ENCODE results near the gene CLK2. TPM values are rescaled to one million over a fixed set of nuclear protein-coding genes. Genes with fewer than 3 reads are reported as not detected.
A peak's percentile ranks its signal among the peaks of the same experiment; 100 is the strongest.
"Not testable (repeated sequence)": the region's sequence is repeated elsewhere in the genome, so short reads cannot be mapped to it uniquely, and the experiment has no call there.

The CLK2 gene
- polyA plus RNA-seq, 2 donors: 29.2 to 55.3 TPM

- H3K27ac ChIP-seq (ENCODE audit: low read depth in 2 of 2, low read length in 1 of 2); H3K9me3 ChIP-seq (ENCODE audit: control insufficient read depth in 2 of 2, insufficient read depth in 1 of 2, low read depth in 1 of 2, low read length in 1 of 2); H3K4me1 ChIP-seq (ENCODE audit: control insufficient read depth in 2 of 2, insufficient read depth in 2 of 2, low read length in 1 of 2); H3K27me3 ChIP-seq (ENCODE audit: control insufficient read depth in 1 of 2, insufficient read depth in 2 of 2, low read length in 2 of 2); H3K4me3 ChIP-seq (ENCODE audit: low read depth in 1 of 2, low read length in 2 of 2): not testable (repeated sequence)
- H3K36me3 ChIP-seq (ENCODE audit: control insufficient read depth in 2 of 2, insufficient read depth in 2 of 2, low read length in 1 of 2): peaks cover 6 to 17% of the 10 kb centered on the region in 2 donors
- 78 to 85% methylated on average over 5 to 8 of the region's 9 CpGs for WGBS, 2 donors
Observed at GRCh38 chr1:155235375-155235774, 37.9 kb downstream of the CLK2 start.

- peaks cover 6 to 17% of the 10 kb centered on the region in 2 donors for H3K36me3 ChIP-seq (ENCODE audit: control insufficient read depth in 2 of 2, insufficient read depth in 2 of 2, low read length in 1 of 2)
- H3K4me3 ChIP-seq (ENCODE audit: low read depth in 1 of 2, low read length in 2 of 2); H3K4me1 ChIP-seq (ENCODE audit: control insufficient read depth in 2 of 2, insufficient read depth in 2 of 2, low read length in 1 of 2); H3K27me3 ChIP-seq (ENCODE audit: control insufficient read depth in 1 of 2, insufficient read depth in 2 of 2, low read length in 2 of 2); H3K9me3 ChIP-seq (ENCODE audit: control insufficient read depth in 2 of 2, insufficient read depth in 1 of 2, low read depth in 1 of 2, low read length in 1 of 2); H3K27ac ChIP-seq (ENCODE audit: low read depth in 2 of 2, low read length in 1 of 2): not testable (repeated sequence)
- WGBS, 2 donors: 92 to 100% methylated on average over 1 of the region's 5 CpGs
Observed at GRCh38 chr1:155233502-155233901, 39.8 kb downstream of the CLK2 start.

DNA sequence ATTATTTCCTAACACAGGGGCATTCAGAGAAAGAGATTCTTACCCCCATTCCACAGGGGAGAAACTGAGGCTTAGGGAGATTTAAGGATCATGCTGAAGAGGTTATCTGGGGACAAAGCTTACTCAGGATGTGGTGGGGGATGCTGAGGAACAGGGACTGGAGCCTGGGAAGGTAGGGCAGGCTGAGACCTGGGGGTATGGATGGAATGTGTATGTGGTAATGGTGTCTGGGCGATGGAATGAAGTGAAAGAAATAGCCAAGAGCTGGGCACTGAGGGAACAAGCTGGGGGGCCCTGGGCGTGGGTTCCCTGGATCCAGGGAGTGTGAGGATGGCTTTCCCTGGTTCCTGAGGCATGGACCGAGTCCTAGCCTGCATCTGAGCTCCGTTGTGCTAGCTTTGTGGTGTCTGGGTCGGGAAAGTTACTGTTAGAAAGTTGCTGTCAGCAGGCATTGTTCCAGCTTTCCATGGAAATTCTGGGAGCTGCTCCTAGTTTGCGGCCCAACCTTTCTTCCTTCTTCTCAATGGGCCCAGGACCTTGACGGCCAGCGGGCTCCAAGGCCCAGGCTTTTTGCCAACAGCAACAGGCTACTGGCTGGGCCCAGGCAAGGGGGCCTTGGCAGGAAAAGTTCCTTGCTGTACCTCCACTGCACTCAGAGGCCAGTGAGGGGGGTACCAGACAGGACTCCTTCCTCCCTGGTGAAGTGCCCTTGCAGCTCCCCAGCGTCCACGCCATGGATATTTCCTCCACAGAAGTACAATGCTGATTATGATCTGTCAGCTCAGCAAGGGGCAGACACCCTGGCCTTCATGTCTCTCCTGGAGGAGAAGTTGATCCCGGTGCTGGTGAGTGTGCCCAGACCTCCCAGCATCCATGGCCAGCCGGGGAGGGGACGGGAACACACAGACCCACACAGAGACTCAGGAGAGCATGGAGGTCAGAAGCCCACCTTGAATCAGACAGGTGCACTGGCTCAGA lies 41.0 kb downstream of the CLK2 start:
- 54 to 56% methylated on average over 13 of the region's 13 CpGs for WGBS, 2 donors
- peak overlapping the region in 1 of 2 donors; percentile 8 for H3K27ac ChIP-seq (ENCODE audit: low read depth in 2 of 2, low read length in 1 of 2)

GRCh38 chr1:155231302-155231701 lies 42.0 kb downstream of the CLK2 start:
- H3K27ac ChIP-seq (ENCODE audit: low read depth in 2 of 2, low read length in 1 of 2); H3K9me3 ChIP-seq (ENCODE audit: control insufficient read depth in 2 of 2, insufficient read depth in 1 of 2, low read depth in 1 of 2, low read length in 1 of 2); H3K4me3 ChIP-seq (ENCODE audit: low read depth in 1 of 2, low read length in 2 of 2); H3K27me3 ChIP-seq (ENCODE audit: control insufficient read depth in 1 of 2, insufficient read depth in 2 of 2, low read length in 2 of 2); H3K4me1 ChIP-seq (ENCODE audit: control insufficient read depth in 2 of 2, insufficient read depth in 2 of 2, low read length in 1 of 2): not testable (repeated sequence)
- H3K36me3 ChIP-seq (ENCODE audit: control insufficient read depth in 2 of 2, insufficient read depth in 2 of 2, low read length in 1 of 2): peaks cover 3 to 11% of the 10 kb centered on the region in 2 donors
- 70 to 84% methylated on average over 3 of the region's 3 CpGs for WGBS, 2 donors

More for the DNA sequence above, 41.0 kb downstream of the CLK2 start:
- not testable (repeated sequence) for H3K4me3 ChIP-seq (ENCODE audit: low read depth in 1 of 2, low read length in 2 of 2); H3K27me3 ChIP-seq (ENCODE audit: control insufficient read depth in 1 of 2, insufficient read depth in 2 of 2, low read length in 2 of 2); H3K4me1 ChIP-seq (ENCODE audit: control insufficient read depth in 2 of 2, insufficient read depth in 2 of 2, low read length in 1 of 2); H3K9me3 ChIP-seq (ENCODE audit: control insufficient read depth in 2 of 2, insufficient read depth in 1 of 2, low read depth in 1 of 2, low read length in 1 of 2)
- peaks cover 3 to 13% of the 10 kb centered on the region in 2 donors for H3K36me3 ChIP-seq (ENCODE audit: control insufficient read depth in 2 of 2, insufficient read depth in 2 of 2, low read length in 1 of 2)

GRCh38 chr1:155228096-155228427 lies 45.2 kb downstream of the CLK2 start:
- 51% methylated on average over 9 of the region's 9 CpGs for WGBS, 2 donors
- H3K4me1 ChIP-seq (ENCODE audit: control insufficient read depth in 2 of 2, insufficient read depth in 2 of 2, low read length in 1 of 2): peaks cover 0 to 4% of the 10 kb centered on the region in 2 donors
- H3K36me3 ChIP-seq (ENCODE audit: control insufficient read depth in 2 of 2, insufficient read depth in 2 of 2, low read length in 1 of 2): no peaks in the 10 kb centered on the region
- H3K9me3 ChIP-seq (ENCODE audit: control insufficient read depth in 2 of 2, insufficient read depth in 1 of 2, low read depth in 1 of 2, low read length in 1 of 2): no peaks in the 10 kb centered on the region
- peak overlapping the region; percentile 24 to 82 for H3K4me3 ChIP-seq (ENCODE audit: low read depth in 1 of 2, low read length in 2 of 2)
- H3K27ac ChIP-seq (ENCODE audit: low read depth in 2 of 2, low read length in 1 of 2): peak overlapping the region; percentile 64 to 88
- no peaks in the 10 kb centered on the region for H3K27me3 ChIP-seq (ENCODE audit: control insufficient read depth in 1 of 2, insufficient read depth in 2 of 2, low read length in 2 of 2)

DNA sequence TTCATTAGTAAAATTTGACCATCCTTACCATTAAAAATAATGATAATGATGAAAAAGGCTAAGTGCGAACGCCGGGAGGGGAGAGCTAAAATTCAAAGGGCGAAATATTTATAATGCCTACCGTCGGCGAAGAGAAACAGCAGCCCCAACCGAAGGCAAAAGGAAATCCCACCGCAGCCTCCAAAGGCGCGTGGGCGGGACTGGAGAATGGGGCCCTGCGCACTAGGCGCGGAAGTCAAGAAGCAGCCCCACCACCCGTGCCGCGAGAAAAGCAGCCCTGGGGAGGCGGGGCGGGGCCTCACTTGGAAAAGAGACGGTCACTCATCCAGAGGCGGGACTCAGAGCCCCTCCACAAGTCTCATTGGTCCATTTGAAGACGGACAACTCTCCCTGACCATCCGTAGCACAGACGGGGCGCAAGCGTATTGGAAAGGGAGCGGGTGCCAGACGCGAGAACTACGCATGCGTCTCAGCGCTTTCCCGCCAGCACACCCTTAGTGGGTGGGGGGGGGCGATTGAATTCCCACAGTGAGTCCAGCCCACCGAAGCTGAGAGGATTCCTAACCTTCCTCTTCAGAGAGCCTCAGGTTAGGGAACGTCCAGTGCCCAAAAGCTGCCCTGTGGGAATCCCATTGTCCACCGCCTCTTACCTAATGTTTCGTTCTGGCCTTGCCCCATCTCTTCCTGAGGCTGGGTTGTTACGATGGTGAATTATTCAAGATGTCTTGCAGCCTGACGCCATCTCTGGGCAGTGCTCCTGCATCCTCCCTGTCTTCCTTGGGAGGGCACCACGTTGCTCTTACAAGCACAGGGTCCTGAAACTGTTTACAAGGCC lies 45.8 kb downstream of the CLK2 start:
- Histone ChIP-seq H3K9me3 (ENCODE audit: control insufficient read depth in 2 of 2, insufficient read depth in 1 of 2, low read depth in 1 of 2, low read length in 1 of 2) (no peaks in the 10 kb centered on the region), H3K36me3 (ENCODE audit: control insufficient read depth in 2 of 2, insufficient read depth in 2 of 2, low read length in 1 of 2) (no peaks in the 10 kb centered on the region), H3K4me3 (ENCODE audit: low read depth in 1 of 2, low read length in 2 of 2) (peak overlapping the region; percentile 44 to 82), H3K27me3 (ENCODE audit: control insufficient read depth in 1 of 2, insufficient read depth in 2 of 2, low read length in 2 of 2) (no peaks in the 10 kb centered on the region), H3K4me1 (ENCODE audit: control insufficient read depth in 2 of 2, insufficient read depth in 2 of 2, low read length in 1 of 2) (peaks cover 0 to 4% of the 10 kb centered on the region in 2 donors), H3K27ac (ENCODE audit: low read depth in 2 of 2, low read length in 1 of 2) (peak overlapping the region; percentile 74 to 92)
- 0 to 1% methylated on average over 42 of the region's 42 CpGs for WGBS, 2 donors

DNA sequence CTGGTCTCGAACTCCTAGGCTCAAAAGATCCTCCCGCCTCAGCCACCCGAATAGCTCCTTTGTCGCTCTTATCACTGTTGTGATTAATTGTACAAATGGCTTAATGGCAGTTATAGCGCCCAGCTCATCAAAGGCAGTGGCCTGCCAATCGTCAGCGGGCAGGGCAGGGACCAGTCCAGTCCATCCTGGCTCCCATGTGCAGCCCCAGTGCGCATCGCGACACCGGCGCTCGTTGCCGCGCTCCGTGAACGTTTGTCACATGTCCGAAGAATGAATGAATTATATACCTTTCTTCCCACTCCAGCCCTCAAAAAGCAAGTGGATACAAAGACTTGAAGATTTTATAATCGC lies 46.4 kb downstream of the CLK2 start:
- peak overlapping the region; percentile 44 to 82 for H3K4me3 ChIP-seq (ENCODE audit: low read depth in 1 of 2, low read length in 2 of 2)
- no peaks in the 10 kb centered on the region for H3K27me3 ChIP-seq (ENCODE audit: control insufficient read depth in 1 of 2, insufficient read depth in 2 of 2, low read length in 2 of 2)
- WGBS, 2 donors: 0 to 1% methylated on average over 19 of the region's 19 CpGs
- H3K36me3 ChIP-seq (ENCODE audit: control insufficient read depth in 2 of 2, insufficient read depth in 2 of 2, low read length in 1 of 2): no peaks in the 10 kb centered on the region
- H3K27ac ChIP-seq (ENCODE audit: low read depth in 2 of 2, low read length in 1 of 2): peak overlapping the region; percentile 74 to 77
- H3K9me3 ChIP-seq (ENCODE audit: control insufficient read depth in 2 of 2, insufficient read depth in 1 of 2, low read depth in 1 of 2, low read length in 1 of 2): no peaks in the 10 kb centered on the region
- H3K4me1 ChIP-seq (ENCODE audit: control insufficient read depth in 2 of 2, insufficient read depth in 2 of 2, low read length in 1 of 2): peaks cover 0 to 4% of the 10 kb centered on the region in 2 donors

- Histone ChIP-seq H3K27ac (ENCODE audit: low read depth in 2 of 2, low read length in 1 of 2) (peak overlapping the region; percentile 74 to 77), H3K27me3 (ENCODE audit: control insufficient read depth in 1 of 2, insufficient read depth in 2 of 2, low read length in 2 of 2) (no peaks in the 10 kb centered on the region), H3K9me3 (ENCODE audit: control insufficient read depth in 2 of 2, insufficient read depth in 1 of 2, low read depth in 1 of 2, low read length in 1 of 2) (no peaks in the 10 kb centered on the region), H3K4me3 (ENCODE audit: low read depth in 1 of 2, low read length in 2 of 2) (peak overlapping the region; percentile 44 to 82), H3K36me3 (ENCODE audit: control insufficient read depth in 2 of 2, insufficient read depth in 2 of 2, low read length in 1 of 2) (no peaks in the 10 kb centered on the region), H3K4me1 (ENCODE audit: control insufficient read depth in 2 of 2, insufficient read depth in 2 of 2, low read length in 1 of 2) (peaks cover 0 to 4% of the 10 kb centered on the region in 2 donors)
- WGBS, 2 donors: 1% methylated on average over 7 of the region's 7 CpGs
Observed at GRCh38 chr1:155226188-155226909, 47.0 kb downstream of the CLK2 start.

DNA sequence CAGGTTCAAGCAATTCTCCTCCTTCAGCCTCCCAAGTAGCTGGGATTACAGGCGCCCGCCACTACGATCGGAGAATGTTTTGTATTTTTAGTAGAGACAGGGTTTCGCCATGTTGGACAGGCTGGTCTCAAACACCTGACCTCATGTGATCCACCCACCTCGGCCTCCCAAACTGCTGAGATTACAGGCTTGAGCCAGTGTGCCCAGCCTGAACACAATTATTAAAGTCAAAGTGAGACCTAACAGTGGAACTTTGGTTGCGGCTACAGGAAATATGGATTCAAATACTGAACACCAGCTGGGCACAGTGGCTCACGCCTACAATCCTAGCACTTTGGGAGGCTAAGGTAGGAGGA lies 47.9 kb downstream of the CLK2 start:
- H3K4me1 ChIP-seq (ENCODE audit: control insufficient read depth in 2 of 2, insufficient read depth in 2 of 2, low read length in 1 of 2); H3K27me3 ChIP-seq (ENCODE audit: control insufficient read depth in 1 of 2, insufficient read depth in 2 of 2, low read length in 2 of 2); H3K4me3 ChIP-seq (ENCODE audit: low read depth in 1 of 2, low read length in 2 of 2); H3K9me3 ChIP-seq (ENCODE audit: control insufficient read depth in 2 of 2, insufficient read depth in 1 of 2, low read depth in 1 of 2, low read length in 1 of 2); H3K36me3 ChIP-seq (ENCODE audit: control insufficient read depth in 2 of 2, insufficient read depth in 2 of 2, low read length in 1 of 2): not testable (repeated sequence)
- 91 to 95% methylated on average over 8 of the region's 8 CpGs for WGBS, 2 donors
- peak overlapping the region in 1 of 2 donors; percentile 58 for H3K27ac ChIP-seq (ENCODE audit: low read depth in 2 of 2, low read length in 1 of 2)
